Measurements from ENCODE around the gene IRF8.
"Not testable (repeated sequence)": the region's sequence is repeated elsewhere in the genome, so short reads cannot be mapped to it uniquely, and the experiment has no call there.

IRF8 gene

GRCh38 chr16:85936816-85937215 is 37.9 kb downstream of the IRF8 start:
- Histone ChIP-seq H3K27ac (ENCODE audit: low read length, poor library complexity, severe bottlenecking) (no peak overlapping the region), H2BK15ac (ENCODE audit: low read depth, poor library complexity, severe bottlenecking) (no peak overlapping the region), H3K9me3 (ENCODE audit: control insufficient read depth, low read length) (no peaks in the 10 kb centered on the region), H2BK12ac (ENCODE audit: low read length in 2 of 2) (no peak overlapping the region), H4K8ac (ENCODE audit: low read length) (no peak overlapping the region), H3K14ac (ENCODE audit: low read length in 2 of 2) (no peak overlapping the region), H2AFZ (ENCODE audit: low read depth, low read length) (no peak overlapping the region), H2AK5ac (ENCODE audit: low read length, severe bottlenecking) (no peak overlapping the region), H3K9ac (ENCODE audit: low read length) (no peak overlapping the region), H2BK5ac (ENCODE audit: low read depth, low read length, poor library complexity, severe bottlenecking) (no peak overlapping the region), H3K36me3 (ENCODE audit: control insufficient read depth in 1 of 2, insufficient read depth in 2 of 2, low read depth in 1 of 2, low read length in 2 of 2) (no peaks in the 10 kb centered on the region), H2BK120ac (ENCODE audit: low read depth, low read length) (no peak overlapping the region), H3K4me2 (ENCODE audit: low read length, poor library complexity, severe bottlenecking) (no peak overlapping the region), H3K4ac (ENCODE audit: low read depth in 1 of 2, low read length in 2 of 2) (no peak overlapping the region), H3K18ac (ENCODE audit: low read depth in 1 of 2, low read length in 2 of 2) (no peak overlapping the region), H3K4me3 (ENCODE audit: insufficient read depth in 1 of 2, low read depth in 1 of 2, low read length in 2 of 2) (no peak overlapping the region), H3K23ac (ENCODE audit: low read length in 2 of 2) (no peak overlapping the region), H3K79me1 (replicated peaks; ENCODE audit: low read length, poor library complexity, severe bottlenecking) (no peaks in the 10 kb centered on the region), H3K4me1 (ENCODE audit: control insufficient read depth, insufficient read depth, low read depth, low read length) (no peaks in the 10 kb centered on the region), H3K27me3 (ENCODE audit: control insufficient read depth in 1 of 2, insufficient read depth in 1 of 2, low read length in 2 of 2) (peaks cover 0 to 54% of the 10 kb centered on the region in 2 experiments), H4K91ac (ENCODE audit: low read length) (no peak overlapping the region)
- no peak for DNase-seq
- WGBS: 76% methylated on average over 12 of the region's 12 CpGs

GRCh38 chr16:85940214-85940613 is 41.3 kb downstream of the IRF8 start:
- H3K9ac ChIP-seq (ENCODE audit: low read length): no peak overlapping the region
- 88% methylated on average over 5 of the region's 5 CpGs for WGBS
- H3K9me3 ChIP-seq (ENCODE audit: control insufficient read depth, low read length): no peaks in the 10 kb centered on the region
- H3K27me3 ChIP-seq (ENCODE audit: control insufficient read depth in 1 of 2, insufficient read depth in 1 of 2, low read length in 2 of 2): peaks cover 0 to 62% of the 10 kb centered on the region in 2 experiments
- no peak overlapping the region for H2BK5ac ChIP-seq (ENCODE audit: low read depth, low read length, poor library complexity, severe bottlenecking)
- no peak overlapping the region for H3K4ac ChIP-seq (ENCODE audit: low read depth in 1 of 2, low read length in 2 of 2)
- H3K79me1 ChIP-seq (replicated peaks; ENCODE audit: low read length, poor library complexity, severe bottlenecking): no peaks in the 10 kb centered on the region
- H3K4me1 ChIP-seq (ENCODE audit: control insufficient read depth, insufficient read depth, low read depth, low read length): no peaks in the 10 kb centered on the region
- no peak overlapping the region for H4K8ac ChIP-seq (ENCODE audit: low read length)
- no peaks in the 10 kb centered on the region for H3K36me3 ChIP-seq (ENCODE audit: control insufficient read depth in 1 of 2, insufficient read depth in 2 of 2, low read depth in 1 of 2, low read length in 2 of 2)
- no peak overlapping the region for H3K27ac ChIP-seq (ENCODE audit: low read length, poor library complexity, severe bottlenecking)
- no peak overlapping the region for H3K23ac ChIP-seq (ENCODE audit: low read length in 2 of 2)
- H2AK5ac ChIP-seq (ENCODE audit: low read length, severe bottlenecking): no peak overlapping the region
- no peak overlapping the region for H2BK15ac ChIP-seq (ENCODE audit: low read depth, poor library complexity, severe bottlenecking)
- H4K91ac ChIP-seq (ENCODE audit: low read length): no peak overlapping the region
- H2BK120ac ChIP-seq (ENCODE audit: low read depth, low read length): no peak overlapping the region
- no peak overlapping the region for H3K4me2 ChIP-seq (ENCODE audit: low read length, poor library complexity, severe bottlenecking)
- H3K14ac ChIP-seq (ENCODE audit: low read length in 2 of 2): no peak overlapping the region
- no peak overlapping the region for H3K4me3 ChIP-seq (ENCODE audit: insufficient read depth in 1 of 2, low read depth in 1 of 2, low read length in 2 of 2)
- no peak overlapping the region for H2AFZ ChIP-seq (ENCODE audit: low read depth, low read length)
- no peak overlapping the region for H2BK12ac ChIP-seq (ENCODE audit: low read length in 2 of 2)
- no peak overlapping the region for H3K18ac ChIP-seq (ENCODE audit: low read depth in 1 of 2, low read length in 2 of 2)
- no peak for DNase-seq

- Histone ChIP-seq H3K79me1 (replicated peaks; ENCODE audit: low read length, poor library complexity, severe bottlenecking) (no peaks in the 10 kb centered on the region), H2BK15ac (ENCODE audit: low read depth, poor library complexity, severe bottlenecking) (no peak overlapping the region), H2BK5ac (ENCODE audit: low read depth, low read length, poor library complexity, severe bottlenecking) (no peak overlapping the region), H3K18ac (ENCODE audit: low read depth in 1 of 2, low read length in 2 of 2) (no peak overlapping the region), H3K27me3 (ENCODE audit: control insufficient read depth in 1 of 2, insufficient read depth in 1 of 2, low read length in 2 of 2) (peaks cover 0 to 60% of the 10 kb centered on the region in 2 experiments), H3K27ac (ENCODE audit: low read length, poor library complexity, severe bottlenecking) (no peak overlapping the region), H3K36me3 (ENCODE audit: control insufficient read depth in 1 of 2, insufficient read depth in 2 of 2, low read depth in 1 of 2, low read length in 2 of 2) (no peaks in the 10 kb centered on the region), H3K4me3 (ENCODE audit: insufficient read depth in 1 of 2, low read depth in 1 of 2, low read length in 2 of 2) (no peak overlapping the region), H3K4me2 (ENCODE audit: low read length, poor library complexity, severe bottlenecking) (no peak overlapping the region), H3K23ac (ENCODE audit: low read length in 2 of 2) (no peak overlapping the region), H3K14ac (ENCODE audit: low read length in 2 of 2) (no peak overlapping the region), H3K9ac (ENCODE audit: low read length) (no peak overlapping the region), H3K9me3 (ENCODE audit: control insufficient read depth, low read length) (no peaks in the 10 kb centered on the region), H2AK5ac (ENCODE audit: low read length, severe bottlenecking) (no peak overlapping the region), H3K4ac (ENCODE audit: low read depth in 1 of 2, low read length in 2 of 2) (no peak overlapping the region), H2BK12ac (ENCODE audit: low read length in 2 of 2) (no peak overlapping the region), H4K91ac (ENCODE audit: low read length) (no peak overlapping the region), H2AFZ (ENCODE audit: low read depth, low read length) (no peak overlapping the region), H2BK120ac (ENCODE audit: low read depth, low read length) (no peak overlapping the region), H3K4me1 (ENCODE audit: control insufficient read depth, insufficient read depth, low read depth, low read length) (no peaks in the 10 kb centered on the region), H4K8ac (ENCODE audit: low read length) (no peak overlapping the region)
- DNase-seq: no peak
- WGBS: 71% methylated on average over 14 of the region's 14 CpGs
Measured at GRCh38 chr16:85941863-85942644, 43.1 kb downstream of the IRF8 start.

GRCh38 chr16:85942659-85943058 is 43.7 kb downstream of the IRF8 start:
- not testable (repeated sequence) for H4K8ac ChIP-seq (ENCODE audit: low read length); H2BK120ac ChIP-seq (ENCODE audit: low read depth, low read length); DNase-seq; H3K14ac ChIP-seq (ENCODE audit: low read length in 2 of 2); H3K79me1 ChIP-seq (replicated peaks; ENCODE audit: low read length, poor library complexity, severe bottlenecking); H2BK15ac ChIP-seq (ENCODE audit: low read depth, poor library complexity, severe bottlenecking); H4K91ac ChIP-seq (ENCODE audit: low read length); H3K4ac ChIP-seq (ENCODE audit: low read depth in 1 of 2, low read length in 2 of 2); H3K18ac ChIP-seq (ENCODE audit: low read depth in 1 of 2, low read length in 2 of 2); H2BK12ac ChIP-seq (ENCODE audit: low read length in 2 of 2); H3K4me1 ChIP-seq (ENCODE audit: control insufficient read depth, insufficient read depth, low read depth, low read length); H3K4me3 ChIP-seq (ENCODE audit: insufficient read depth in 1 of 2, low read depth in 1 of 2, low read length in 2 of 2); H2BK5ac ChIP-seq (ENCODE audit: low read depth, low read length, poor library complexity, severe bottlenecking); H3K4me2 ChIP-seq (ENCODE audit: low read length, poor library complexity, severe bottlenecking); H3K27ac ChIP-seq (ENCODE audit: low read length, poor library complexity, severe bottlenecking); H3K23ac ChIP-seq (ENCODE audit: low read length in 2 of 2); H3K36me3 ChIP-seq (ENCODE audit: control insufficient read depth in 1 of 2, insufficient read depth in 2 of 2, low read depth in 1 of 2, low read length in 2 of 2); H3K9ac ChIP-seq (ENCODE audit: low read length); H2AFZ ChIP-seq (ENCODE audit: low read depth, low read length); H2AK5ac ChIP-seq (ENCODE audit: low read length, severe bottlenecking); H3K9me3 ChIP-seq (ENCODE audit: control insufficient read depth, low read length)
- peaks cover 0 to 61% of the 10 kb centered on the region in 2 experiments for H3K27me3 ChIP-seq (ENCODE audit: control insufficient read depth in 1 of 2, insufficient read depth in 1 of 2, low read length in 2 of 2)
- 93% methylated on average over 10 of the region's 10 CpGs for WGBS
